NCI-H2227 (cell line): ENCODE results near the gene CLC.
A peak's percentile ranks its signal among the peaks of the same experiment; 100 is the strongest.
"Not testable (repeated sequence)": the region's sequence is repeated elsewhere in the genome, so short reads cannot be mapped to it uniquely, and the experiment has no call there.

Source experiments
- DNase-seq: peaks from one replicate; lab custom pipeline; 2025; ENCODE audit not compliant: unreplicated experiment; lab: John Stamatoyannopoulos, UW

CLC gene

DNA sequence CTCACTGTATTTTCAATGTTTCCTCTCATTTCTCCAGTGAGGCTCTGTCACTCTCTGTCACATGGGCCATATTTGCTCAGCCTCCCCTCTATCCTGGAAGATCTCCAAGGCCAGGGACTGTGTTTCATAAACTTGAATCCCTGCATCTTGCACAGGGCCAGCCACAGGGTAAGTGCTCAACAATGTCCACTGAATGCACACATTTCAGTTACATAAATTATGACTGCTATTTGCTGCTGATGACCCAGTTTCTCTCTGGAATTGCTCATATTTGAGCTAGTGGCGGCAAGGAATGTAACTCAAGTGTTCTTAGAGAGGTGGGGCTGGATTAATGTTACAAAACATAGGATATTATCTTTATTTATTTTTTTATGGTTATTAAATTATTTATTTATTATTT is 6.1 kb downstream of the CLC start:
- DNase-seq = no peak

DNA sequence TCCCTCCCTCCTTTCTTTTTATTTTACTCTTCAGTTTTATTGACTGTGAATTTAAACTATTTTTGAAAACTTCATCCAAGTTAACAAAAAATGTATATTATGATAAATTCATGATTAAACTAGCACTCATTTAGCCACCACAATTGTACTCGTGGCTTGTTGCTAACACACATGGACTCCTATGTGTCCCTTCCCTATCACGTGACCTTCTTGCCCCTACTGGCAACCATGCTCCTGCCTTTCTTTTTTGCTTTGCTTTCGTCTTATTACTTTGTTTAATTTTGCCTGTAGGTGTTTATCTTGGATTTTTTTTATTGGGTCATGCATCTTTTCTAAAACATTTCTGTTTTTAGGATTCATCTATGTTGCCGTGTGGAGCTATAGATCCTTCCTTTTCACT is 8.2 kb downstream of the CLC start:
- DNase-seq = no peak

GRCh38 chr19:39728040-39728439 is 9.8 kb downstream of the CLC start:
- no peak for DNase-seq

DNA sequence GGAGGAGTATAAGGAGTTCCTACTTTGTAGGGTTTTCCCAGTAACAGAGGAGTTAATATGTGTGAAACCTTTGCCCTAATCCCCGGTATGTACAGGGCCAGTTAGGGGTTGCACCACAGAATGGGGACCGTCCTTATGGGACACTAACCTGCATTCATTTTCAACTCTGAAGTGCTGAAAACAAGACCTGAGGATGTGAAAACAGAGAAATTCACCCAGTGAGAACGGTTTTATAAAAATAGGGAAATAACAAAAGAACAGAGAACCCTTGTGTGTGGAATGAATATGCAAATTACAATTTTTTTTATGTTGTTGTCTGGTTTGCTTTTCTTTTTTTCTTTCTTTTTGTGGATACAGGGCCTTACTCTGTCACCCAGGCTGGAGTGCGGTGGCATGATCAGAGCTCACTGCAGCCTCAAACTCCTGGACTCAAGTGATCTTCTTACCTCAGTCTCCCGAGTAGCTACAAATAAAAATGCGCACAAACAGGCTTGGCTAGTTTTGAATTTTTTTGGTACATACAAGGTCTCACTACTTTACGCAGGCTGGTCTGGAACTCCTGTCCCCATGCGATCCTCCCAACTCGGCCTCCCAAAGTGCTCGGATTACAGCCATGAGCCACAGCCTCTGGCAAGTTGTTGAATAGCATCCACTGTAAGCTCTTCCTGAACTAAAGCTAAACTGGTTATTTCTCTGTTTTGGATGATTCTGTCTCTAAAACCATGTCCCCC is 10.6 kb downstream of the CLC start:
- no peak for DNase-seq

DNA sequence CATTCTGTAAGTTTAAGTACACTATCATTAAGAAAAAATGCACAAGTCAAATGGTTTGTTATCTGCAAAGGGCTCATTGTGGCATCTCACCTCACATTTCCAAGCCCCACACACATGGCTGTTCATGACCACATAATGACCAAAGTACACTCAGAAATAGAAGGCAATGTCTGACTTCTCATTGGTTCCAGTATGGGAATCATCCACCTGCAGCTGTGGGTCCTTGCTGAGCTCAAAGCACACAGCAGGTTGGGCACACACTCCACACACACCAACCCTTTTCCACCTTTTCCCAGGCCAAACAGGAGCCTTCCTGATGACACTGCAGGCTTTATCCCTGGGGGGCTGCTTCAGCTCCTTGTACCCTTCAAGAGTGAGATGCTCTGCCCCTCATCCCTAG is 11.8 kb downstream of the CLC start:
- DNase-seq = no peak

- DNase-seq = not testable (repeated sequence)
These were observed 17.7 kb downstream of the CLC start for GRCh38 chr19:39720144-39720543.

DNA sequence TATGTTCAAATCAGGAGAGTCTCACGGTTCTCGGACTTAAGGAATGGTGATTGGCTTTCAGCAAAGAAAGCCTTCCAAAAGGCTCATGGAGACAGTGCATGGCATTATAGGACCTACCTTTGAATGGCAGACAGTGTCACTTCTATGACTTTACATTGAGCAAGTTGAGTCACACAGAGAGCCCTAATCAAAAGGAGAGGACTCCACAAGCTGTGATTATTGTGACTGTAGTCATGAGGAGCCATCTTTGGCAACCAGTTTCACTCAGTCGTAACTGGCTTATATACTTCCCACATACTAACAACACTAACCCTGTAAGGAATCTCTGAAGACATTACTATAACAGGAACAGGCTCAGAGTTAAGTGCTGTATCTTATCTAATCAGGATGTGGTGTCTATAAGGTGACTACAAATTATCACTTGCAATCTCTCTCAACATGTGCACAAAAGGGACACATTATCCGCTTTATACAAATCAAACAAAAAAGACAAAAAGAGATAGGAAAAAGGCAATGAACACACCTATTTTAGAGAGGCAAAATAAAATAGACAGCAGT is 27.4 kb downstream of the CLC start:
- DNase-seq = no peak

GRCh38 chr19:39709026-39709872 is 28.6 kb downstream of the CLC start:
- DNase-seq = no peak

DNA sequence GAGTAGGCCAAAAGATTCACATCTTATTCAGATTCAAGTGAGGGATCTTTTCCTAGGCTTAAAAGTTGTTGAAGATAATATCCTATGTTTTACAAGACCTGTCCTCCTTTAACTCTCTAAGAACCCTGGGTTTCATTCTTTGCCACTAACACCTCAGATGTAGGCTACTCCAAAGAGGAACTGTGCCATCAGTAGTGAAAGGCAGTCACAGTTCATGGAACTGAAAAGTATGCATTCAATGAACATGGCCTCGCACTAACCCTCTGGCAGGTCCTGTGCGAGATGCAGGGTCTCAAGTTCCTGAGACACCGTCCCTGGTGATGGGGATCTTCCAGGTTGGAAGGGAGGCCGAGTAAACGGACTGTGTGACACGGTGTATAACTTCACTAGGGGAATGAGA is 29.2 kb downstream of the CLC start:
- no peak for DNase-seq

- DNase-seq = no peak
These were observed 32.1 kb downstream of the CLC start for GRCh38 chr19:39705578-39706188.

DNA sequence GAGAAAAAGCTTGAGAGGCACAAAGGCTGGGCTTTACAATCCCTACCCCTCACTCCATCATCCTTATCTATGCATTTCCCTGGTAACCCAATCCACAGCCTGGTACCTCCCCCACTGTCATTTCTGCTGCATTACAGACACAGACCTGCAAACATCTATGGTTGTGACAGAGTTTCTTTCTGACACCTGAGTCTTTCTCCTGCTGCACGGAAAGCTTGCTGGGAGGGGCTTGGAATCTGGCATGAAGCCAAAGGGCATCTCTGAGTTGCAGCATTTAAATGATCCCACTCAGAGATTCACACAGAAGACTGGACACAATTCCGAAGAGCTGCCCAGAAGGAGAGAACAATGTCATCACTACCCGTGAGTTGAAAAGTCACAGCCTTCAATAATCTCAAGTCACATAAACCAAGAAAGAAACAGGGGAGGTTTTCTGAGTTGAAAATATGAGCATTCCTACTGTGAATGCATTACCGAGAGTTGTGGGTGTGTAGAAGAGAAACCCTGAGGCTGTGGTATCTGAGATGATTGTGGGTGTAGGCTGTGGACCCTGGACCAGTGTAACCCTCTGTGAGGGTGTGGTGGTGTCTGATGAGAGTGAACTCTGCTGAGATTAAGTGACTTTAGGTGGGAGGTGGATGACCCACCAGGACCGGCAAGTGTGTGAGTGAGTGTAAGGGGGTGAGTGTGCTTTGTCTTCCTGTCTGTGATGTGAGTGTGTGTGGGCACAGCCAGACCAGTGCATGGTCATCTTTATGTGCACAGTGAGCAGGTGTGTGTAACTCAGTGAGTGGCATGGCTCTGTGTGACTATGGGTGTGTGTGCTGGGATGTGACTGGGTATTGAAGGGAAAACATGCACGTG is 33.4 kb downstream of the CLC start, which contains the start of gene LGALS14:
Gene LGALS14 (plus strand): TSS at position 301 of the 864 bp plus-strand sequence. CDS start 48 bp downstream, at position 349.
- peak; percentile 89 for DNase-seq

DNA sequence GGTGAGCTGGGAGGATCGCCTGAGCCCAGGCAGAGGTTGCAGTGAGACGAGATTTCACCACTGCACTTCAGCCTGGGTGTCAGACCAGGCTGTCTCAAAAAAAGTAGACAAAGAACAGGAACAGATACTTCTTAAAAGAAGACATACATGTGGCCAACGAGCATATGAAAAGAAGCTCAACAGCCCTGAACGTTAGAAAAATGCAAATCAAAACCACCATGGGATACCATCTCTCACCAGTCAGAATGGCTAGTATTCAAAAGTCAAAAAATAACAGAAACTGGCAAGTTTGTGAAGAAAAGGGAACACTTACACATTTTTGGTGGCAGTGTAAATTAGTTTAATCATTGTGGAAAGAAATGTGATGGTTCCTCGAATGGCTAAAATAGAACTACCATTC is 36.5 kb downstream of the CLC start:
- DNase-seq = no peak

DNA sequence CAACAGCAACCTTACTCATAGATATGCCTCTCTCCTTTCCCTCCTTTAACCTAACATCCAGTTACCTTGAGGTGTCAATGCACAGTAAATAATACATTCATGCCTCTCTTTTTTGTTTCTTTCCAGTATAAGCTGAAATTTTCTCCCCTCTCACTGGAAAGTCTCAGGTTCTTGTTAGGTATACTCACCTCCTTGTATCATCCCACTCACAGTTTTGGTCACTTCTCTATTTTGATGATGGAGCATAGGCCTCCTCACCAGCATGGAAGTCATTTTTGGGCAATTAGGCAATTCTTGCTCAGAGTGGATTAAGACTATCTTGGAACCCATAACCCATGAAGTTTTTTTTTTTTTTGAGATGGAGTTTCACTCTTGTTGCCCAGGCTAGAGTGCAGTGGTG is 39.3 kb downstream of the CLC start:
- no peak for DNase-seq

- DNase-seq = no peak
These were observed 41.4 kb downstream of the CLC start for GRCh38 chr19:39696387-39696786.

DNA sequence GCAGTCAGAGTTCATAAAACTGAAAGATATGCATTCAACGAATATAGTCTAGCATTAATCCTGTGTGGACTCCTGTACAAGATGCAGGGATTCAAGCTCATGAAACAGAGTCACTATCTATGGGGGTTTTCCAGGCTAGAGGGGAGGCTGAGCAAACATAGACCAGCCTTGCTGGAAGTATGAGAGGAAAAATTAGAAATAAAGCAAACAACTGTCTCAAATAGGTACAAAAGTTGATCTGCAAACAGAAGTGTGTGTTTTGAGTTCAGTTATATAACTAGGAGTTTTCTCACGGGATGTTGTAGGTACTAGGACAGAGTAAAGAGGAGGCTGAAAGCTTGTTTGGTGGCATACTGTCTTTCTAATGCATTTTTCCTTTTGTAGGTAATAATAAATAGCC is 42.1 kb downstream of the CLC start:
- no peak for DNase-seq

DNA sequence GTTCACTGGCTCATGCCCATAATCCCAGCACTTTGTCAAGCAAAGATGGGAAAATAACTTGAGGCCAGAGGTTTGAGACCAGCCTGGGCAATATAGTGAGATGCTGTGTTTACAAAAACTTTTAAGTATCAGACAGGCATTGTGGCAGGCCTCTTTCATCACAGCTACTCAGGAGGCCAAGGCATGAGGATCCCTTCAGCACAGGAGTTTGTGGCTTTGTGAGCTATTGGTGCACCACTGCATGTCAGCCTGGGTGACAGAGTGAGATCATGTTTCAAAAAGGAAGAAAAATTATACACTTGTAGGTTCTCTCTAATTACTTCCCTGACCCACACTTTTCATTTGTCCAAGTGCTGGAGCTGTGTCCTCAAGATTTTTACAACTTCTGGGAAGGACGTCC is 45.0 kb downstream of the CLC start:
- no peak for DNase-seq

DNA sequence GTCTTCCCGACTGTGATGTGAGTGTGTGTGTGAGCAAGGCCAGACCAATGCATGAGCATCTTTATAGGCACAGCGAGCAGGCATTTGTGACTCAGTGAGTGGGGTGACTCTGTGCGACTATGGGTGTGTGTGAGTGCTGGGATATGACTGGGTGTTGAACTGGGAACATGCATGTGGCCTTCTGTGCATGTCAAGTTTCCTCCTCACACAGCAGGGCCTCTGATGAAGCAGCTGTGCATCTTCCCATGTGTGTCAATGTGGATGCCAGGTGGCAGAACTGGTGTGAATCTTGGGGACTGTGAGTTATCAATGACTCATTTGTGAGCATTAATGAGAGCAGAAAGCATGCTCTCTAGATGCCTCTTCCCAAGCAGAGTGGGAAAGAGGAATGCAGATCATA is 45.7 kb downstream of the CLC start:
- no peak for DNase-seq

DNA sequence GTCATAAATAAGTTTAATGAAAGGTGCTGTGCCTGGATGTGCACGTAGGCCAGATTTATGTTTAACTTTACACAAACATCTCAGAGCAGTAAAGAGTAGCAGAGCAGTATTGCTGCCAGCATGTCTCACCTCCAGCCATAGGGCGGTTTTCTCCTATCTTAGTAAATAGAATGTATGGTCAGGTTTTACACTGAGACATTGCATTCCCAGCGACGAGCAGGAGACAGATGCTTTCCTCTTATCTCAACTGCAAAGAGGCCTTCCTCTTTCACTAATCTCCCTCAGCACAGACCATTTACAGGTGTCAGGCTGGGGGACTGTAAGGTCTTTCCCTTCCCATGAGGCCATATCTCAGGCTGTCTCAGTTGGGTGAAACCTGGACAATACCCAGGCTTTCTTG is 49.2 kb downstream of the CLC start:
- not testable (repeated sequence) for DNase-seq

DNA sequence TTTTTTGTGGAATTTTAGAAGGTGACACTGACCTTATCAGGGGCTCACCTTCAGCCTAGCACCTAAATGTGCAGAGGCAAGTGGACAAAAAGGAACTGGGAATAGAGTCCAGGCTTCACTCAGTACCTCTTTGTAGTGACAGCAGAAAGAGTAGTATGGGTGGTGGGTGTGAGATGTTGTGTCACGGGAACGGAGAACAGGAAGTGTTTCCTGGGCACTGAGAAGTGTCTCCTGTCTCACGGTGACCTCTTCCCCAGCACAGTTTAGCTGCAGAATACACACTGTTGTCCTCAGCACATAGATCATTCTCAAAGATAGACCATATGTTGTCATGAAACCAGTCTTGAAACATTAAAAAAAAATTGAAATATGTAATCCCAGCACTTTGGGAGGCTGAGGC is 51.1 kb downstream of the CLC start:
- DNase-seq = no peak

DNA sequence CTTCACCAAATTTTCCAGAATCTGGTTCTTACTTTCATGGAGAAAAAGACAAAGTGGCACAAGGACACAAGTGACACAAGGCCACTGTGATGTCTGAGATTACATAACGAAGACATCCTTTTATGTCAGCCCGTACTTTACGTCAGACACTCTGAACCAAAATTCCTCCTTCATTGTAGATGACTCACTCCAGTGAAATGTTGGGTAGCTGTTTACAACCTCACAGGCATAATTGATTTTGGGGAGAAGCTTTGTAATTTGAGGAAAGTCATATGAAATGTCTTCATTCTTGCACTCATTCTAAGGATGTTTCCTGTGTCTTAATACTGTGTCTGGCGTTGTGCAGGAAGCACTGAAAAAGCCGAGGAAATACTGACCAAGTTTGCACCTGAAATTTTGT is 53.6 kb downstream of the CLC start:
- no peak for DNase-seq

DNA sequence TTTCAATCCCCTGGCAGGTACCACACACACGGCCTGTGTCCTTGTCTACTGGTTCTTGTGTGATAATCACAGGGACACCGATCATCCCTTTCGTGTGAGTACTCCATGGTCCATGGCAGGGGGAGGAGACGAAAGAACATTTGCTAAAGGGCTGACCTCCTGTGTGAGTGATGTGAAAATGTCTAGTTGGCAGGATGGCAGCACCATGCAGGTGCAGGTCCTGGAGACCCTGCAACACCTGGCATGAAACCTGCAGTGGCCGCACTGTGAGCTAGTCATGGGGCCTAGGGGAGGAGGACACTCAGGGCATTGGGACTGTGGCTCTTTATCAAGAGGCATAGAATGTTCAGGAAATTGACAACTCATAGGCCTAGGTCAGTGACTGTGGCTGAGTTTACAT is 56.4 kb downstream of the CLC start:
- DNase-seq = no peak
